CD8-positive, alpha-beta memory T cell (primary cell): ENCODE measurements around the gene ERMAP. TPM values are rescaled to one million over a fixed set of nuclear protein-coding genes. Genes with fewer than 3 reads are reported as not detected.

ENCODE experiments used
- CTCF ChIA-PET: fragments of 350-600 bp; sonication (Branson Sonifier 250); formaldehyde crosslinking; loops from one replicate; lab custom pipeline; 2021; ENCODE audit warnings: antibody characterized with exemption; lab: Charles Lee
- POLR2A ChIA-PET: fragments of 350-600 bp; sonication (Branson Sonifier 250); formaldehyde crosslinking; loops from one replicate; lab custom pipeline; 2021; ENCODE audit warnings: antibody characterized with exemption; lab: Charles Lee
- DNase-seq, 5 donors: peaks; one replicate each; pipeline versions ENCODE4 v3.0.0 to v3.0.0-alpha.2; 2020 to 2022; ENCODE audit warnings: mixed read lengths in 1 of 5
- H3K27ac ChIP-seq: one replicate; pipeline ENCODE4 v1.7.0; 2013; ENCODE audit warnings: low read depth, mild to moderate bottlenecking, low read length, moderate library complexity
- H3K27me3 ChIP-seq: 2 replicates; pipeline ENCODE4 v1.7.0; 2013; ENCODE audit warnings: low read length, mild to moderate bottlenecking; ENCODE audit not compliant: insufficient read depth, poor library complexity, severe bottlenecking
- H3K36me3 ChIP-seq: 2 replicates; pipeline ENCODE4 v1.7.0; 2013; ENCODE audit warnings: mild to moderate bottlenecking, low read length, moderate library complexity; ENCODE audit not compliant: insufficient read depth
- H3K4me1 ChIP-seq: 2 replicates; pipeline ENCODE4 v1.7.0; 2013; ENCODE audit warnings: mild to moderate bottlenecking, low read length, moderate library complexity; ENCODE audit not compliant: insufficient read depth
- H3K4me3 ChIP-seq: 2 replicates; pipeline ENCODE4 v1.7.0; 2013; ENCODE audit warnings: mild to moderate bottlenecking, low read length
- H3K9me3 ChIP-seq: 2 replicates; pipeline ENCODE4 v1.7.0; 2013; ENCODE audit warnings: mild to moderate bottlenecking, low read length
- H3K27ac Mint-ChIP-seq, 8 donors: one replicate each; pipeline ENCODE4 v1.8.0; 2020 to 2021; ENCODE audit warnings: mixed read lengths in 8 of 8, mild to moderate bottlenecking in 6 of 8, inconsistent platforms in 3 of 8, moderate library complexity in 3 of 8
- H3K27me3 Mint-ChIP-seq, 2 donors: one replicate each; pipeline ENCODE4 v1.8.0; 2020 to 2021; ENCODE audit warnings: mixed read lengths in 2 of 2, mild to moderate bottlenecking in 1 of 2, moderate library complexity in 1 of 2
- H3K36me3 Mint-ChIP-seq, 3 donors: one replicate each; pipeline ENCODE4 v1.8.0; 2020 to 2021; ENCODE audit warnings: mixed read lengths in 3 of 3, inconsistent platforms in 1 of 3, mild to moderate bottlenecking in 1 of 3
- H3K4me1 Mint-ChIP-seq, 3 donors: one replicate each; pipeline ENCODE4 v1.8.0; 2020 to 2021; ENCODE audit warnings: mixed read lengths in 3 of 3, inconsistent platforms in 1 of 3, mild to moderate bottlenecking in 1 of 3
- H3K4me3 Mint-ChIP-seq, 7 donors: one replicate each; pipeline ENCODE4 v1.8.0; 2020 to 2021; ENCODE audit warnings: mixed read lengths in 7 of 7, mild to moderate bottlenecking in 6 of 7, moderate library complexity in 4 of 7, inconsistent platforms in 2 of 7
- H3K9me3 Mint-ChIP-seq, 5 donors: one replicate each; pipeline ENCODE4 v1.8.0; 2020 to 2022; ENCODE audit warnings: mixed read lengths in 5 of 5, mild to moderate bottlenecking in 3 of 5, moderate library complexity in 2 of 5, inconsistent platforms in 1 of 5
- polyA plus RNA-seq: library from polyadenylated mRNA; unstranded; fragments of 300-500 nt; fragmentation: Illumina TruSeq; gene quantifications from one replicate; pipeline ENCODE4 v1.2.3, GENCODE V29; 2021
- total RNA-seq, 2 experiments: library from RNA; stranded (reverse); gene quantifications; one replicate each; pipeline ENCODE4 v1.2.3, GENCODE V29; 2021

Gene ERMAP, protein sequence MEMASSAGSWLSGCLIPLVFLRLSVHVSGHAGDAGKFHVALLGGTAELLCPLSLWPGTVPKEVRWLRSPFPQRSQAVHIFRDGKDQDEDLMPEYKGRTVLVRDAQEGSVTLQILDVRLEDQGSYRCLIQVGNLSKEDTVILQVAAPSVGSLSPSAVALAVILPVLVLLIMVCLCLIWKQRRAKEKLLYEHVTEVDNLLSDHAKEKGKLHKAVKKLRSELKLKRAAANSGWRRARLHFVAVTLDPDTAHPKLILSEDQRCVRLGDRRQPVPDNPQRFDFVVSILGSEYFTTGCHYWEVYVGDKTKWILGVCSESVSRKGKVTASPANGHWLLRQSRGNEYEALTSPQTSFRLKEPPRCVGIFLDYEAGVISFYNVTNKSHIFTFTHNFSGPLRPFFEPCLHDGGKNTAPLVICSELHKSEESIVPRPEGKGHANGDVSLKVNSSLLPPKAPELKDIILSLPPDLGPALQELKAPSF
- total RNA-seq (1 to 10 TPM; 3.5 to 3.6 TPM), polyA plus RNA-seq (3.1 TPM)

DNA sequence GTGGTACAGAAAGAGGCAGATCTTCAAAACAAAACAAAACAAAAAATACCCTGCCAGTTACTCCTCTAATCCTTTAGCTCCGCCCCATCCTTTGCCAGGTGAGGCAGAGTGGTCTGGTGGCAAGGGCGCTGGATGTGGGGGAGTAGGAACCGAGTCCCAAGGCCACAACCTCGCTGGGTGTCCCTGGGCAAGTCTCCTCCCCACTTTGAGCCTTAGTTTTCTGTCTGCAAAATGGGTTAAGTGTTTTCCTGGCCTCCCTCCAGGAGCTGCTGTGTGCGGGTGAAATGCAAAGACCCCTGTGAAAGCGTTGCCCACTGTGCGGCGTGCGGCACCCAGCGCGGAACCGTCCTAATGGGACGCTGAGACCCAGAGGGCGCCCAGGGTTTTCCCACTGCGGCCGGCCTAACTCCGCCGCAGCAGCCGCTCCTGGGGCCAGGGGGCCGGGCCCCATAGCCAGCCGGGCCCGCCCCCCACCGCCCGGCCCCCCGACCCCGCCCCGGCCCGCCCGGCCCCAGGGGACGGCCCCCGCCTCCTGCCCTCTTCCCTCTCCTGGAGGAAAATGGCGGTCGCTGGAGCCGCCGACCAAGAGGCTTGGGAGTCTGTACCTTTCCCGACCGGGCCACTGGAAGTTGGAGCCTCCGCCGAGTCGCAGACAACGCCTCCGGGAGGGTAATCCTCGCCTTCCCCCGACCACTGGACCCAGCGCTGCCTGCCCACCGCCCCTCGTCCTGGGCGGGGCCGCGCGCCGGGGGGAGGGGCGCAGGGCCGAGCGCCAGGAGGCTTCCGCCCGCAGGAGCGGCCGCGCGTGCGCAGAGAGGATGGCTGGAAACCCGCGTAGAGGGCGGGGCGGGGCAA lies at the start of gene ERMAP, which contains the start of gene SVBP:
ERMAP (plus strand) TSS at position 538 of the 855 bp plus-strand sequence. CDS start 13,327 bp downstream, outside the sequence.
SVBP (minus strand) TSS at position 813 of the 855 bp plus-strand sequence. CDS start 853 bp downstream, outside the sequence.
- ChIA-PET POLR2A (interaction anchor here (1.2 to 3.6 kb wide), 3 partner anchors 30 to 159 kb away, joined by 3 to 30 read pairs (median 7); partner anchors contain the start of genes C1orf50, P3H1, PPIH and ZNF691), CTCF (interaction anchor here (1.1 to 2.8 kb wide), 2 partner anchors 30 to 50 kb away, joined by 3 to 14 read pairs; partner anchors contain the start of genes P3H1 and ZNF691)
- H3K27ac Mint-ChIP-seq: peak within 1 kb of the TSS; percentile 84 to 98 (median 94)
- peaks cover 0 to 10% (median 5%) of the 10 kb centered on the region in 3 donors for H3K36me3 Mint-ChIP-seq
- Histone ChIP-seq H3K4me1 (peaks cover 10% of the 10 kb centered on the region), H3K4me3 (peak within 1 kb of the TSS; percentile 60), H3K9me3 (no peaks in the 10 kb centered on the region), H3K27ac (peak within 1 kb of the TSS; percentile 76), H3K27me3 (no peaks in the 10 kb centered on the region), H3K36me3 (no peaks in the 10 kb centered on the region)
- peak within 1 kb of the TSS; percentile 78 to 91 (median 85) for H3K4me3 Mint-ChIP-seq
- peaks cover 18 to 29% (median 23%) of the 10 kb centered on the region in 3 donors for H3K4me1 Mint-ChIP-seq
- H3K27me3 Mint-ChIP-seq: no peaks in the 10 kb centered on the region
- H3K9me3 Mint-ChIP-seq: no peaks in the 10 kb centered on the region
- DNase-seq: peak; percentile 91 to 95 (median 92)

DNA sequence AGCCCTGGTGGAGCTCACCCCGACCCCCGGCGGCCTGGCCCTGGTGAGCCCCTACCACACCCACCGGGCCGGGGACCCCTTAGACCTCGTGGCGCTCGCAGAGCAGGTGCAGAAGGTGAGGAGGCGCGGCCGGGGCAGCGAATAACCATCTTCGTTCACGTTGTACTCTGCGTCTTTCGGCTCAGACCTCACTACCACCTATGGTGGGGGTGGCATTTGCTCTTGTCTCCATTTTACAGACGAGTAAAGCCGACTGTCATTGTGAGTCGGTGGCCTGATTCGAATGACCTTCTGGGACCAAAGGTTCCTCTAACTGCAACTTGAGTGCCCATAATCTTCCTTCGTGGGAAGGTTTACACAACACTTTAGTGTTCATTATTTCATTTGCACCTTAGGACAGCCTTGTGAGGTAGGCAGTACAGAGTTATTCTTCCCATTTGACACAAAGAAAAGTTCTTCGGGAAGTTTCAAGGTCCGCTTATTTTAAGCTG lies 49.4 kb upstream of the ERMAP start:
- CTCF ChIA-PET: interaction anchor here (0.7 to 3.1 kb wide), 14 partner anchors 10 to 306 kb away, joined by 3 to 17 read pairs (median 6); partner anchors contain the start of genes PPIH and ZNF691
- no peaks in the 10 kb centered on the region for H3K27me3 Mint-ChIP-seq

DNA sequence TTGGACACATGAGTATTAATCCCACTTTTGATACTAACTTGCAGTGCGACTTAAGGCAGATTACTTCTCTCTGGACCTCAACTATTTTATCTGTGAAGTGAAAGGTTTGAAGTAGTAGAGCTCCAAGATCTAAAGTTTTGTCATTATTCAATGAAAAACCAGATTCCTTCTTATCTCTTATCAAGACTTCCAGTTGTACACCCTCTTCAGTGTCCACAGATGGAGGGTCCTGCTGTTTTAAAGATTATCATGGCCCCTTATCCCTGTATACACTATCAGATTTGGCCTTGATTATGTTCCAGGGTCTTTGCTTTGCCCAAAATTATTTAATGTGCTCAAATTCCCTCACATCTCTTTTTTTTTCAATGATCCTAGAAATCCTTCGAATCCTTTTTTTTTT lies 48.8 kb upstream of the ERMAP start:
- peaks cover 0 to 1% of the 10 kb centered on the region in 2 donors for H3K27me3 Mint-ChIP-seq
- peaks cover 31 to 50% (median 45%) of the 10 kb centered on the region in 3 donors for H3K4me1 Mint-ChIP-seq
- ChIA-PET POLR2A (interaction anchor here (1.9 kb wide), 1 partner anchor 78 kb away, joined by 18 read pairs; the partner anchor contains the start of gene ZNF691), CTCF (interaction anchor here (2.0 to 3.1 kb wide), 2 partner anchors 9 to 84 kb away, joined by 6 to 15 read pairs; no protein-coding TSS in a partner anchor)
- Histone ChIP-seq H3K9me3 (no peaks in the 10 kb centered on the region), H3K27me3 (no peaks in the 10 kb centered on the region), H3K27ac (peak overlapping the region; percentile 90), H3K4me3 (peak overlapping the region; percentile 83), H3K36me3 (no peaks in the 10 kb centered on the region), H3K4me1 (peaks cover 37% of the 10 kb centered on the region)
- H3K36me3 Mint-ChIP-seq: peaks cover 0 to 31% (median 5%) of the 10 kb centered on the region in 3 donors
- DNase-seq: no peak
- no peaks in the 10 kb centered on the region for H3K9me3 Mint-ChIP-seq
- H3K27ac Mint-ChIP-seq: peak overlapping the region in 6 of 8 donors; percentile 64 to 97 (median 94)
- no peak overlapping the region for H3K4me3 Mint-ChIP-seq

More for the DNA sequence above, 49.4 kb upstream of the ERMAP start:
- H3K4me1 Mint-ChIP-seq: peaks cover 27 to 45% (median 41%) of the 10 kb centered on the region in 3 donors
- Histone ChIP-seq H3K36me3 (no peaks in the 10 kb centered on the region), H3K27me3 (no peaks in the 10 kb centered on the region), H3K9me3 (no peaks in the 10 kb centered on the region), H3K4me3 (peak overlapping the region; percentile 83), H3K27ac (peak overlapping the region; percentile 90), H3K4me1 (peaks cover 37% of the 10 kb centered on the region)
- no peak overlapping the region for H3K4me3 Mint-ChIP-seq
- H3K36me3 Mint-ChIP-seq: peaks cover 0 to 28% (median 5%) of the 10 kb centered on the region in 3 donors
- no peak for DNase-seq
- H3K9me3 Mint-ChIP-seq: no peaks in the 10 kb centered on the region
- H3K27ac Mint-ChIP-seq: peak overlapping the region; percentile 64 to 97 (median 94)
- POLR2A ChIA-PET: interaction anchor here (0.6 to 2.8 kb wide), 10 partner anchors 18 to 1179 kb away, joined by 3 to 45 read pairs (median 6); partner anchors contain the start of genes CCDC30, ERMAP, IPO13 and SVBP

DNA sequence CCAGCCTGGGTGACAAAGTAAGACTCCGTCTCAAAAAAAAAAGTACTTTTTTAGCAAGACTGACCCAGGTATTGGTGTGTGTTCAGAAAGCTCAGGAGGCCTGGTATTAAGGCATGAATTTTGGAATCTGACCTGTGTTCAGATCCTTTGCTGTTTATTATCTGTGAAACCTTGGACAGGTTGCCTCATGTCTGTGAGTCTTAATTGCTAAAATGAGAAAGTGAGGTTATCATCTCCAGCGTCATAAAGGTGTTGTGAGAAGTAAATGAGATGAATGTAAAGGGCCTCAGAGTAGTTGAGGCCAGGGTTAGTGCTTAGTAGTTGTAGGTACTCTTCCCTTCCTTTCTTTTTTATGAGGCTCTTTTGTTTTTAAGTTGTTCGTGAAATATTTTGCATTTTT lies 47.1 kb upstream of the ERMAP start:
- Mint-ChIP-seq H3K36me3 (peaks cover 2 to 46% (median 6%) of the 10 kb centered on the region in 3 donors), H3K27ac (peak overlapping the region in 4 of 8 donors; percentile 27 to 55 (median 37)), H3K27me3 (peaks cover 0 to 1% of the 10 kb centered on the region in 2 donors), H3K4me3 (peak overlapping the region in 5 of 7 donors; percentile 39 to 74 (median 49)), H3K9me3 (no peaks in the 10 kb centered on the region), H3K4me1 (peaks cover 32 to 54% (median 53%) of the 10 kb centered on the region in 3 donors)
- H3K4me3 ChIP-seq: no peak overlapping the region
- H3K27me3 ChIP-seq: no peaks in the 10 kb centered on the region
- no peak for DNase-seq
- POLR2A ChIA-PET: no interaction called here
- H3K36me3 ChIP-seq: peaks cover 4% of the 10 kb centered on the region
- no peak overlapping the region for H3K27ac ChIP-seq
- CTCF ChIA-PET: interaction anchor here (2.0 kb wide), 1 partner anchor 8 kb away, joined by 6 read pairs; no protein-coding TSS in a partner anchor
- peaks cover 31% of the 10 kb centered on the region for H3K4me1 ChIP-seq
- no peaks in the 10 kb centered on the region for H3K9me3 ChIP-seq

DNA sequence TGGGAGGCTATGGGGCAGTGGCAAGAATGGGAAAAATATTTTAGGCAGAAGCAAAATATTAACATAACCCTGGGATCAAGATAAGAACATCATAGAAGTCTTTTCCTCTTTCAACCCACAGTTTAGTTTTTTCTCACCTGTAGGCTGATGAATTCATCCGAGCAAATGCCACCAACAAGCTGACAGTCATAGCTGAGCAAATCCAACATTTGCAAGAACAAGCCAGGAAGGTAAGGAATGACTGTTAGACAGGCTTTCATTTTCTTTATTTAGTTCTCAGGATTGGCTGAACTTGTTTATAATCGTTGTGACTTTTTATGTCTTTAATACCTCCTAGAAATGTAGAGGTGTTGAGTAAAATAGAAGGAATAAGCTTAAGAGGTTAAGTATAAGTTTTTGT lies 43.5 kb upstream of the ERMAP start:
- H3K9me3 ChIP-seq: no peaks in the 10 kb centered on the region
- Mint-ChIP-seq H3K4me1 (peaks cover 30 to 58% (median 51%) of the 10 kb centered on the region in 3 donors), H3K36me3 (peaks cover 8 to 72% (median 20%) of the 10 kb centered on the region in 3 donors), H3K27me3 (peaks cover 0 to 1% of the 10 kb centered on the region in 2 donors), H3K27ac (peak overlapping the region in 3 of 8 donors; percentile 7 to 19 (median 8)), H3K9me3 (no peaks in the 10 kb centered on the region), H3K4me3 (no peak overlapping the region)
- H3K4me1 ChIP-seq: peaks cover 14% of the 10 kb centered on the region
- H3K36me3 ChIP-seq: peaks cover 27% of the 10 kb centered on the region
- POLR2A ChIA-PET: no interaction called here
- CTCF ChIA-PET: interaction anchor here (1.1 kb wide), 1 partner anchor 20 kb away, joined by 3 read pairs; no protein-coding TSS in a partner anchor
- H3K27me3 ChIP-seq: no peaks in the 10 kb centered on the region
- H3K4me3 ChIP-seq: no peak overlapping the region
- no peak for DNase-seq
- H3K27ac ChIP-seq: no peak overlapping the region

DNA sequence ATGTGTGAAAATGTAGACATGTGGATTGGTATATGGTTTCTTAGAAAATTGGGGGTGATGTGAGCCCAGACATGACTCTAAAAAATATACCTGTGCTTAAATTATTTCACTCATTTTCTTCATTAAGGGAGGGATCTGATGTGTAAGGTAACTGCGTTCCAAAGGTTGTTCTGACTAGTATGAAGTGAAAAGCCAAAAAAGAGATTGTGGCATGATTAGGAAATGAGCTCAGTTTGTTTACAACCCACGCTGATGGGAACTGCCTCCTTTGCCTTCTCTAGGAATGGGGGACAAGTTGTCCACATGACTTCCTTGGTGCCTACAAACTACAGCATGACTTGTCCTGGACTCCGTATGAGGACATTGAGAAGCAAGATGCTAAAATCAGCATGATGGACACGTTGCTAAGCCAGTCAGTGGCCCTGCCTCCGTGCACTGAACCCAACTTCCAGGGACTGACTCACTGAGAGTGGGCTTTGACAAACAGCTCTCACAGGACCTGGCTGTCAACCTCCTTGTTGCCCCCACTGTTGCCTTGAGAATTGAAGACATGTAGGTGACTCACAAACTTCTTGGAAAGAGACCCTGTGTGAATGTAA lies 41.9 kb upstream of the ERMAP start:
- ChIA-PET CTCF (no interaction called here), POLR2A (interaction anchor here (0.6 kb wide), 1 partner anchor 120 kb away, joined by 4 read pairs; no protein-coding TSS in a partner anchor)
- no peak overlapping the region for H3K4me3 Mint-ChIP-seq
- Histone ChIP-seq H3K36me3 (peaks cover 34% of the 10 kb centered on the region), H3K4me3 (no peak overlapping the region), H3K4me1 (peaks cover 6% of the 10 kb centered on the region), H3K9me3 (no peaks in the 10 kb centered on the region), H3K27me3 (no peaks in the 10 kb centered on the region), H3K27ac (no peak overlapping the region)
- peaks cover 8 to 79% (median 22%) of the 10 kb centered on the region in 3 donors for H3K36me3 Mint-ChIP-seq
- no peak for DNase-seq
- H3K9me3 Mint-ChIP-seq: no peaks in the 10 kb centered on the region
- H3K27ac Mint-ChIP-seq: peak overlapping the region in 3 of 8 donors; percentile 6 to 54 (median 51)
- peaks cover 25 to 45% (median 38%) of the 10 kb centered on the region in 3 donors for H3K4me1 Mint-ChIP-seq
- H3K27me3 Mint-ChIP-seq: peaks cover 0 to 1% of the 10 kb centered on the region in 2 donors
